Jurkat, Clone E6-1 (cell line): ENCODE results near the gene KATNAL2.

Experiments
- DNase-seq: peaks from one replicate; pipeline ENCODE4 v3.0.0-alpha.2; 2011; ENCODE audit warnings: low read depth, low spot score
- H3K4me3 ChIP-seq: 2 replicates; pipeline ENCODE4 v1.5.1; 2011; ENCODE audit warnings: mild to moderate bottlenecking, low read length, control low read depth, moderate library complexity

Gene KATNAL2

DNA sequence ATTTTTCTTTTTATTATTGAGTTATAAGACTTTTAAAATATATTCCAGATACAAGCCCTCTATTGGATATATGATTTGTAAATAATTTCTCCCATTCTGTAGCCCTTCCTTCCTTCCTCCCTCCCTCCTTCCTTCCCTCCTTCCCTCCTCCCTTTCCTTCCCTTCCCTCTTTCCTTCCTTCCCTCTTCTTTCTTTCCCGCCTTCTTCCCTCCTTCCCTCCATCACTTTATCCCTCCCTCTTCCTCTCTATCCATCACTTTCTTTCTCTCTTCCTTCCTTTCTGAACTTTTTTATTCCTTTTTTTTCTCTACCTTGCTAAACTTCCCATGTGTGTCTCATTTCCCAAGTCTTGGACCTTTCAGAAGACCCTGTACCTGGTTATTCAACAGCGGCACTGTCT is 163.5 kb downstream of the KATNAL2 start:
- no peak for DNase-seq
- H3K4me3 ChIP-seq, result no peak overlapping the region

DNA sequence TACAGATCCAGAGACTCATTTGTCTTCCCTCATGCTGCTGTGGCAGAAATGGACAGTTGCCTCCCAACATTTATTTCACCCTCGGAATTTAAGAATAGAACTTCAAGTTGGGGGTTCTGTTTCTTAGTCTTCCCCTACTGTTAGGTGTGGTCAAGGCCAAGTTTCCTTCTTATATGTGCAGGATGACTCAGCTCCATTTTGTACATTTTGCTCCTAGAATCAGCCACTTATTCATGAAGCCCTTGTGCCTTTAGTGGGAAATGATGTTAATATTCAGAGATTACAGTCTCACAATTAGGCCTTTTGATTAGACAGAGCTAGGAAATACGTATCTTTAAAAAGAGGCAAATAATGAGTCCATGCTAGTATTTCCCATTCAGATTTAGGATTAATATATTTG is 164.2 kb downstream of the KATNAL2 start:
- no peak for DNase-seq
- no peak overlapping the region for H3K4me3 ChIP-seq

DNA sequence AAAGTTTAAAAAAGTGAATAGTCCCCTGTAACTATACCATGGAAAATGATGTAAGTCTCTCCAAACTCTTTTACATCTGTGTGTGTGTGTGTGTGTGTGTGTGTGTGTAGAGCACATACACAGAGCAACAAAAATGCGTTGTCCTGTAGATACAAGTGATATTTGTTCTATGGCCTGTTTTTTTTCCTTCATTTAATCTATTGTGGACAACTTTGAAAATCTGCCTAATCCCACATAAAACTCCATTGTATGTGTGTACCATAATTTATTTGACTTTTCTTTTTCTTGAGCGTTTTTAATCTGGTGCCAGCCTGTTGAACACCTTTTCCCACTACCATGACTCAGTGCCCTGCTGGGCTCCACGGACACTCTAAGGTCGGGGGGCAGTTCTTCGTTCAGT is 170.3 kb downstream of the KATNAL2 start:
- H3K4me3 ChIP-seq, result no peak overlapping the region
- DNase-seq, result no peak

DNA sequence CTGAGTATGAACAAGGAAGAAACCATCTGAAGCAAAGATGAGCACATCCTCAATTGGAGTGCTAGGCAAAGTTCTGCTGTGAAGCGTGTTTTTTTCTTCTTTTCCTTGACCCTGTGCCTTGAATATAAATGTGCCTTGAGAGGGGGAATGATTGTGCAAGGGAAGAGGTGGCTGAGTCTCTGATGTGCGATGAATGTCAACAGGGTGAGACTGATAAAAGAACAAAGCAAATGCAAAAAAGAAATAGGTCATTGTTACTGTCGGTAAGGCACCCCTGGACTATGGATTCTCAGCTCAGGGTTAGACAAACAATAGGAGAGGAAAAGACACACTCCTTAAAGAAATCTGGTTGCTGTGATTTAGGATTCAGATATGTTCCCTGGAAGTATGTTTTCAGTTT is 178.4 kb downstream of the KATNAL2 start:
- H3K4me3 ChIP-seq, result no peak overlapping the region
- DNase-seq, result no peak

DNA sequence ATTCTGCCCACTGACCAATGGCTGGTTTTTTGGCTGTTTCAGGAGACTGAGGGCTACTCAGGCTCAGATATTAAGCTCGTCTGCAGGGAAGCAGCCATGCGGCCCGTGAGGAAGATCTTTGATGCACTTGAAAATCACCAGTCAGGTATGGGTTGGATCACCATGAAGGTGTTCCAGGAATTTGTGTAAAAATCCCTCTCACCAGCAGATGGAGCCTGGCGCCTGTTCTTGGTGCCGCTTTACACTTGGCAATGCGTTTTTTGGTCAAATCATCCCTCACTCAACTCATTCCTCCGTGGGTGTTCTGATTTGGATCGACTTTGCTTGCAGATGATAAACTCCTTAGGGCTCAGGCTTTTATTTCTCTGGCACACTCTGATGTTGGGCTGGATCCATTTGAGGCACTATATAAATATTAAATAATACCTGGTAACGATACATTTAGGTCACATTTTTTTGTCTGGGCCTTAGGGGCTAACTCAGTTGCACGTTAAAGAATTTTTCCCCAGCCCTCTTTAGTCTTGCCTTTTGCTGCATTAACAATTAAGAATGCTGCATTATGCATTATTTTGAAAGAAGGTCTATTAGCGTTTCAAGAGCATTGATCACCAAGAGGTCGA is 182.9 kb downstream of the KATNAL2 start:
- DNase-seq, result peak; percentile 38
- no peak overlapping the region for H3K4me3 ChIP-seq

DNA sequence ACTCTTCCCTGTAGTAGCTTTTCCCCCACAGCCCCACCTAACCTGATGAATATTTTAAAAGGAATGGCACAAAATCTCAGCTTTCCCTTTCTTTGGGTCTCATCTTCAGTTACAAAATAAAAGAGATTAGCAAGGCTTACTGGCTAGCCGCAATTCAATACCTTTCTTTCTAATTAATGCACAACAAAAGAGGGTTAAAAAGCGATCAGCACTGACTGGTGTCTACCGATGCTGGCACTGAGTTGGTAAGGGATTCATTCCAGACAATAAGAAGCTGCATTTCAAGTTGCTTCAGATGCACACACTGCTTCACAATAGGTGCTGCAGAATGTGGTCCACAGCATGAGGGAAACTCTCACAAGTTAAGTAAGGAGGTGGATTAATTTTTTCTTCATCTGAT is 191.0 kb downstream of the KATNAL2 start:
- no peak overlapping the region for H3K4me3 ChIP-seq
- DNase-seq, result no peak

DNA sequence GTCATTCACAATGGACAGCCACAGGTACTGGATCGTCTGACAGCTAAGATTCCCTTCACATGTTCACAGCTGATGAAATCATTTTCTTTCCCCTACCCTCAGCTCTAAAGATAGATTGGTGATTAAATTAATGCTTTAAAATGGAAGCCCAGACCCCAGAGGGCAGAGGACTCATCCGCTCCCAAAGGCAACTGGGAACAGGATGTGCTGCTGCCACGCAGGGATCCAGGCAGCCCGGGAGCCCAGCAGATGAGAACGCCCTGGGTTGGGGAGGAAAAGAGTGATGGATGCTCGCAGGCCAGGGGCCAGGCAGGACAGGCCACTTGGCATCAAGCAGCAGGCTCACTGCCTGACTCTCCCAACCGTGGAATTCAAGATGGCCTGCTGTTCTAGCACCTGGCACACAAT is 191.6 kb downstream of the KATNAL2 start:
- H3K4me3 ChIP-seq, result no peak overlapping the region
- no peak for DNase-seq

DNA sequence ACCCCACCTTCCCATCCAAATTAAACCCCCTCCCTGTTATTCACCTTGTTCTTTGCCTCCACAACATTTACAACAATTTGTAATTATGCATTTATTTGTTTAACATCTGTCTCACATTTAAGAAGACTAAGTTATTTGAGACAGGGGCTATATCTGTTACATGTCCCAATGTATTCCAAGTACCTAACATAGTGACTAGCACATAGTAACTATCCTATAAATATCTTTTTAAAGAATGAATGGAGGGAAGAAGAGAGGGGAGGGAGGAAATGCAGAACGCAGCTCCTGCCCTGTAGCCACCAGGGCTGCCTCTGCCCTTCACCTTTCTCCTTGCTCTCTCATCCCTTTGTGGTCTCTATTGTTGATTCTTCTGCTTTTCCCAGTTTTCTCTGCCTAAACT is 192.3 kb downstream of the KATNAL2 start:
- no peak for DNase-seq
- H3K4me3 ChIP-seq, result no peak overlapping the region

DNA sequence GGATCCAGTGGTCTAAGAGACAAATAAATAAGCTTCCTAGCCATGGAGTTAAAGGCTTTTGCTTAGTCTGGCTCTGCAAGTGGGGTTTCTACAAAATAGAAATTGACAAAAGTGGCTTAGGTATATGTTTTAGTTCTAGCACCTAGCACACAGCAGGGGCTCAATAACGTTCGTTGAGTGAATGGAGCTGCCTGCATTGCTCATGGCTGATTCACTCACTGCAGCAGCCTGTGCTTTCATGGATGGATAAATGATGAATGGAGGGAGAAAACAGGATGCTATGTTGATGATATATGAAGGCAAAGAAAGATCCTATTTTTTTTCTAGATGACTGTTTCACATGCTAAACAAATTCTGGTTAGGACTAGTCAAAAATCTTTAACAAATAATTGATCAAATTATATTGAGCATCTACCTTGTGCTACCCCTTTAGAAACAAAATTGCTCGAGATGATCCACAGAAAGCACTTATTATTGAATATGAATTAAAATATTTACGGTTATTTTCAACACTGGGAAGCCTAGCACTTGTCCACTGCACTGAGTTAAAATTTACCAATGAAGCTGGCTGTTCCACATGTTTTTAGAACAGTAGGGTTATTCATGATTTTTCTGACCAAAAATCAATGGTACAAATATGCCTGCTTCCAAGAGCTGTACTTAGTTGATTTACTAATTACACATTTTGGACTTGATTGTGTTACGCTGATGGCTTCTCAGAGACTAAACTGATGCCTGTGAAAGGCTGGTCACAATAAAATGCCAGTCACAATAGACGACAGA is 193.3 kb downstream of the KATNAL2 start:
- no peak for DNase-seq
- H3K4me3 ChIP-seq, result no peak overlapping the region

DNA sequence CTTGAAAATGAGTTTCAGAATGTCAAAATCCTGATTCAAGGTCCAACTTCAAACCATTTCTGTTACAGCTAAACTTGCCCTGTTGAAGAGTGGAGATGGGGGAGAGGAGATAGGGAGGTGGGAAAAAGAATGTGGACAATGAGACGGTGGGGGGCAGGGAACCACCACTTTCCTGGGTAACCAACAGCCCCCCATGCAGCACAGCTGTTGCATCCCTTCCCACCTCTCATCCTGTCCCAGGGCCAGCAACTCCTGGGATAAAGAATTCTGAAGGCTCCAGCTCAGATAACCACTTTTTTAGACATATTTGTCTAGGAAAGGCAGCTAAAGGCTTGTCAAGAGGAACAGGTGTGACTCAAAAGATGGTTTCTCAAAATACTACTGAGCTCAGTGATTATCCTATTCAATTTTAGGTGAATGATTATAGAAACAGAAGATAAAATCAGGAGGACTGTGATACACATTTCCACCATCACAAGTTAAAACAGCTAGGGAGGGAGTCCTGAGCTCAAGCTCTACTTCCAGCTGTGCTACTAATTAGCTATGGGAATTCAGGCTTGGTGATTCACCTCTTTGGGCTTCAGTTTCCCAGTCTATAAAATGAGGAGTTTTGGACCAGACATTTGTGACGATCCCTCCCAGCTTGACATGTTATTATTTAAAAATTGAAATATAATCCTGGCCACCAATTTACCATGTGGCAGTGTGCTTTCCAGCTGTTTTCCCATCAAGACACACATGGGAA is 196.6 kb downstream of the KATNAL2 start:
- H3K4me3 ChIP-seq, result no peak overlapping the region
- no peak for DNase-seq

DNA sequence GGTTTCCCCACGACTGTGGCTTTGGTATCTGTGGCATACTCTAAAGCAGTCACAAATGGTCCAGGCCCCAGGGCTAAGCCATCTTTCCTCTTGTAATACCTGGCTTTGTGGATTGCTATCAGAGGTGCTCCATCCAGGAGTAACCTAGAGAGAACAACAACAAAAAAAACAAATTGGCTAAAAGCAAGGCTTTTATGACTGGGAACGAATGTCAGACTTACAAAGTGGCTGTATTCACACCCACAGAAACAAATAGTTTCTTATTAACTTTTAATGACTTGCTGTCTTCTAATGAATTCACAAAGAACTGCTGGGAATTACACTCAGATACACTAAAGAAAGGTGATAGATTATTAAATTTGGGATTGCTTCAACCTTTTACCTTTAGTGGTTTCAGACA is 197.8 kb downstream of the KATNAL2 start:
- no peak overlapping the region for H3K4me3 ChIP-seq
- DNase-seq, result no peak

DNA sequence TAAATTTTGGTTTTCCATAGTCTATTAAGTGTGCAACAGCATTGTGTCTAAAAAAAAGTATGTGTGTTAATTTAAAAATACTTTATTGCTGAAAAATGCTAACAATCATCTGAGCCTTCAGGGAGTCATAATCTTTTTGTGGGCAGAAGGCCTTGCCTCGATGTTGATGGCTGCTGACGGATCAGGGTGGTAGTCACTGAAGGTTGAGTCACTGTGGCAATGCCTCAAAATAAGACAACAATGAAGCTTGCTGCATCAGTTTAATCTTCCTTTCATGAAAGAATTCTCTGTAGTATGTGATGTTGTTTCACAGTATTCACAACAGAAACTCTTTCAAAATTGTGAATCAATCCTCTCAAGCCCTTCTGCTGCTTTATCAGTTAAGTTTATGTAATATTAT is 201.6 kb downstream of the KATNAL2 start:
- H3K4me3 ChIP-seq, result no peak overlapping the region
- DNase-seq, result no peak

DNA sequence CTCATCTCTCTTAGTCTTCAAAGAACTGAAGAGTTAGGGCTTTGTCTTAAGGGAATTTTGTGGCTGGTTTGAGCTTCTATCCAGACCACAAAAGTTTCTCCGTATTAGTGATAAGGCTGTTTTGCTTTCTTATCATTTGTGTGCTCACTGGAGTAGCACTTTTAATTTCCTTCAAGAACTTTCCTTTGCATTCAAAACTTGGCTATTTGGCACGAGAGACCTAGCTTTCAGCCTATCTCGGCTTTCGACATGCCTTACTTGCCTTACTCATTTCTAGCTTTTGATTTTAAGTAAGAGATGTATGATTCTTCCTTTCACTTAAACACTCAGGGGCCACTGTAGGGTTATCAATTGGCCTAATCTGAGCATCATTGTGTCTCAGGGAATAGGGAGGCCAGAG is 203.0 kb downstream of the KATNAL2 start:
- no peak for DNase-seq
- no peak overlapping the region for H3K4me3 ChIP-seq

DNA sequence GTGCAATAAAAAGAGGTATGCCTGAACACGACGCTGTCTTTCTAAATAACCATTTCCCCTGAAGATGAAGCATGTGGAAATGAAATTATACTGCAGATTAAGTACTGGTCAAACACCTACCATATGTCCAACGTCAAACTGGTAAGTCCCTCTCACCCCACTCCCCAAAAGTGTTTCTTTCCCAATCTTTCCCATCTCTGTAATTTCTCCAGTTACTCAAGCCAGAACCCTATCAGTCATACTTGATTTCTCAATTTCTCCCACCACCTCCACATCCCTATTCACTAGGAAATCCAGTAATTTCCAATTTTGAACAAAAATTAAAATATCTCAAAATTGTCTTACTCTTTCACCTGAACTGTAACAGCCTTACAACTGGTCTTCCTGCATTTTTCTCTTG is 203.7 kb downstream of the KATNAL2 start:
- H3K4me3 ChIP-seq, result no peak overlapping the region
- no peak for DNase-seq

DNA sequence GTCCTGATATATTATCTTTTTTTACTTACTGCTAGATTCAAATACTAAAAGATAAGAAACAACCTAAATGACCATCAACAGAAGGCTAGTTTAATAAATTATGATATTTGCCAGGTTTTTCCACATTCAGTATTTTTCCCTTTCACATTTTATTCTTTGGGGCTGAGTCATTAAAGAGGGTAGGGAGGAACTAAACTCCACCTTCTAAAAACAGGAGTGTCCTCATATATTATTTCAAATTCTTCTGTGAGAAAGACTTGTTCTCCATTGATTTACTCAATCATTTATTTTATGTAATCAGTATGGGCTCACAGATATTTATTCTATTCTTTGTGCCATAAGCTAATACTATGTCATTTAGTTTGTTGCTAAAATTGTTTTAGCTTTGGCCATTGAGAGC is 223.9 kb downstream of the KATNAL2 start:
- DNase-seq, result no peak
- no peak overlapping the region for H3K4me3 ChIP-seq

DNA sequence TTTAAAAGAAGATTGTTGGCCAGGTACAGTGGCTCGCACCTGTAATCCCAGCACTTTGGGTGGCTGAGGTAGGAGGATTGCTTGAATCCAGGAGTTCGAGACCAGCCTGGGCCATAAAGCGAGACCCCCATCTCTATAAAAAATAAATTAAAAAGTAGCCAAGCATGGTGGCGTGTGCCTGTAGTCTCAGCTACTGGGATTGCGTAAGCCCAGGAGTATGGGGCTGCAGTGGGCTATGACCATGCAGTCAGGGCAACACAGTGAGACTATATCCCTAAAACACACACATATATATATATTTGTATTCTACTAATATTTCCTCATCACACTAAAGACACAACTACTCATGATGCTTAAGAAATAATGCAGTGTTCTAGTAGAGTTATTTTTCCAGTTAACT is 225.8 kb downstream of the KATNAL2 start:
- H3K4me3 ChIP-seq, result no peak overlapping the region
- DNase-seq, result no peak

DNA sequence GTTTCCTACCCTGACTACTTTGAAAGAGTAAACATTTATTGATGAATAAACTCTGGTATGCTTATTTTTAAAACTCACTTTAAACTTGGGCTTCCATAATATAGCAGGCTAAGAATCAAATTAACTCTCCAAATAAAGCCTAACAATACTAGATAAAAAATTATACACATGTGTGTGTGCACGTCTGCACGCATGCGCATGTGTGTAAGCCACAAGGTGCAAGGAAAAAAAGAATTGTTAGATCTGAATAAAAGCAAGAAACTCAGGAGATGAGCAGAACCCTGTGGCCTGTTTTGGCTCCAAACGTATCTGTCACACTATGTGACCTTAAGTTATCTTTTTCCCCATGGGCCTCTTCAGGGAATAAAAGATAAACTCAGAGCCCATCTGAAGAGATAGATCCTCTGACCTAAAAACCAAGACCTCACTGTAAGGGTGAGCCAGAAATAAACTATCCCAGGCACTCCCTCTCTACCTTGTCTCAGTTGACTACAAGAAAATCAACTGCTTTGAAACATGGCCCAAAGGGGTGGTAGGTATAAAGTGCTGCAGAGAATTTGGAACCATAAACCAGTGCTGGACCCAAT is 226.6 kb downstream of the KATNAL2 start:
- DNase-seq, result no peak
- no peak overlapping the region for H3K4me3 ChIP-seq

DNA sequence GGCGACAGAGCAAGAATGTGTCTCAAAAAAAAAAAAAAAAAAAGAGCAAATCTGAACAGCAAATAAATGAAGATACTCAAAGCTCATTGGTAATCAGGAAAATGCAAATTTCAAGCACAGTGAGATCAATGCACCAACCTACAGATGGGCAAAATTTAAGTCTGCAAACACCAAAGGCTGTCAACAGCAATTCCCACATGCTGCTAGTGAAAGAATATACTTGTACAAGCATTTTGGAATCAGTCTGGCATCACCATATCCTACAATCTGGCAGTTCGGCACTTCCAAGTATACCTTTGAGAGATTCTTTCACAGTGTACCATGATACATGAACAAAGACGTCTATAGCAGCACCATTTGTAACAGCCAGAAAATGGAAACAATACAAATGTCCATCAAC is 228.8 kb downstream of the KATNAL2 start:
- no peak overlapping the region for H3K4me3 ChIP-seq
- DNase-seq, result no peak

DNA sequence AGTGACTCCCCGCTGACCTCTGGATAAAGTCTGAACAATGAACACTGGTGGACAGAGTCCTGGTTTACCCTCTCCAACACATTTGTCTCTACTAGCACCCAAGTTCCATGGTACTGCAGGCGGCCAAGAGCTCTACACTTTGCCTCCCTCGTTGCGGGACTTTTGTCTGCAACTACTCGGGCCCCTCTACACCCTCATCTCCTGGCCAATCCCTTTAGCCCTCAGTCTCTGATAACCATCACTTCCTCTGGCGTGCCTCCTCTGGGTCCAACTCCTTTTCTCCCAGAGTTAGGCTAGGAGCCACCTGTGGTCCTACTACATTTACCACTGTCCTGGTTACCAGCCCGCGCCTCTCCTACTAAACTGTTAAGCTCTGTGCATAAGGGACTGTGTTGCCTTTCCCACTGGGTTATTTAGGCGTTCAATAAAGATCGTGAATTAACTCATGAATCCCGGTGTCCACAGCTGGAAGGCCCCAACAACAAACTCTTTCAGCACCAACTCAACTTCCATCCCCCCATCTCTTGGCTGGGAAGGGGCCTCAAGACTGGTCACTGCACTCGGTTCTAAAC is 232.1 kb downstream of the KATNAL2 start:
- DNase-seq, result no peak

More for the DNA sequence above, 232.1 kb downstream of the KATNAL2 start:
- H3K4me3 ChIP-seq, result peak overlapping the region; percentile 75
